ENCODE measurements around the gene ELOVL5.

GRCh38 chr6:53338304-53338703 lies 10.4 kb downstream of the ELOVL5 start:
- TF ChIP-seq POLR2A (IDR thresholded peaks at IDR 0.05): no peak
- TF ChIP-seq, protein P1, sequence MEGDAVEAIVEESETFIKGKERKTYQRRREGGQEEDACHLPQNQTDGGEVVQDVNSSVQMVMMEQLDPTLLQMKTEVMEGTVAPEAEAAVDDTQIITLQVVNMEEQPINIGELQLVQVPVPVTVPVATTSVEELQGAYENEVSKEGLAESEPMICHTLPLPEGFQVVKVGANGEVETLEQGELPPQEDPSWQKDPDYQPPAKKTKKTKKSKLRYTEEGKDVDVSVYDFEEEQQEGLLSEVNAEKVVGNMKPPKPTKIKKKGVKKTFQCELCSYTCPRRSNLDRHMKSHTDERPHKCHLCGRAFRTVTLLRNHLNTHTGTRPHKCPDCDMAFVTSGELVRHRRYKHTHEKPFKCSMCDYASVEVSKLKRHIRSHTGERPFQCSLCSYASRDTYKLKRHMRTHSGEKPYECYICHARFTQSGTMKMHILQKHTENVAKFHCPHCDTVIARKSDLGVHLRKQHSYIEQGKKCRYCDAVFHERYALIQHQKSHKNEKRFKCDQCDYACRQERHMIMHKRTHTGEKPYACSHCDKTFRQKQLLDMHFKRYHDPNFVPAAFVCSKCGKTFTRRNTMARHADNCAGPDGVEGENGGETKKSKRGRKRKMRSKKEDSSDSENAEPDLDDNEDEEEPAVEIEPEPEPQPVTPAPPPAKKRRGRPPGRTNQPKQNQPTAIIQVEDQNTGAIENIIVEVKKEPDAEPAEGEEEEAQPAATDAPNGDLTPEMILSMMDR (IDR thresholded peaks at IDR 0.05): no peak
- TF ChIP-seq POLR2AphosphoS5 (IDR thresholded peaks at IDR 0.05): no peak
- no peak for TF ChIP-seq EP300 (IDR thresholded peaks at IDR 0.05)
